Astrocyte (in vitro differentiated cells and primary cell): ENCODE measurements around the gene BAHD1.

ENCODE experiments used
- EZH2 ChIP-seq: IDR thresholded peaks from 2 replicates; pipeline ENCODE4 v1.6.1; 2012; ENCODE audit warnings: mild to moderate bottlenecking, low read length, inconsistent platforms; ENCODE audit not compliant: insufficient read depth
- TF ChIP-seq, protein P1 (sequence below): IDR thresholded peaks from 2 replicates; pipeline ENCODE4 v1.5.1; 2011; ENCODE audit warnings: low read depth, mild to moderate bottlenecking, inconsistent platforms, low read length, moderate library complexity; ENCODE audit not compliant: insufficient read depth

- TF ChIP-seq, protein P1, sequence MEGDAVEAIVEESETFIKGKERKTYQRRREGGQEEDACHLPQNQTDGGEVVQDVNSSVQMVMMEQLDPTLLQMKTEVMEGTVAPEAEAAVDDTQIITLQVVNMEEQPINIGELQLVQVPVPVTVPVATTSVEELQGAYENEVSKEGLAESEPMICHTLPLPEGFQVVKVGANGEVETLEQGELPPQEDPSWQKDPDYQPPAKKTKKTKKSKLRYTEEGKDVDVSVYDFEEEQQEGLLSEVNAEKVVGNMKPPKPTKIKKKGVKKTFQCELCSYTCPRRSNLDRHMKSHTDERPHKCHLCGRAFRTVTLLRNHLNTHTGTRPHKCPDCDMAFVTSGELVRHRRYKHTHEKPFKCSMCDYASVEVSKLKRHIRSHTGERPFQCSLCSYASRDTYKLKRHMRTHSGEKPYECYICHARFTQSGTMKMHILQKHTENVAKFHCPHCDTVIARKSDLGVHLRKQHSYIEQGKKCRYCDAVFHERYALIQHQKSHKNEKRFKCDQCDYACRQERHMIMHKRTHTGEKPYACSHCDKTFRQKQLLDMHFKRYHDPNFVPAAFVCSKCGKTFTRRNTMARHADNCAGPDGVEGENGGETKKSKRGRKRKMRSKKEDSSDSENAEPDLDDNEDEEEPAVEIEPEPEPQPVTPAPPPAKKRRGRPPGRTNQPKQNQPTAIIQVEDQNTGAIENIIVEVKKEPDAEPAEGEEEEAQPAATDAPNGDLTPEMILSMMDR = no peak
- no peak for TF ChIP-seq EZH2
Observed at GRCh38 chr15:40459391-40460015, 18.8 kb downstream of the BAHD1 start.
